GM21825 (cell line): ENCODE data around the gene MGME1.

Experiments
- ATAC-seq: cut with Tn5 transposase; IDR thresholded peaks from one replicate; pipeline ENCODE4 v1.9.1; 2021; ENCODE audit warnings: mild to moderate bottlenecking, moderate library complexity; ENCODE audit not compliant: unreplicated experiment

The MGME1 gene

DNA sequence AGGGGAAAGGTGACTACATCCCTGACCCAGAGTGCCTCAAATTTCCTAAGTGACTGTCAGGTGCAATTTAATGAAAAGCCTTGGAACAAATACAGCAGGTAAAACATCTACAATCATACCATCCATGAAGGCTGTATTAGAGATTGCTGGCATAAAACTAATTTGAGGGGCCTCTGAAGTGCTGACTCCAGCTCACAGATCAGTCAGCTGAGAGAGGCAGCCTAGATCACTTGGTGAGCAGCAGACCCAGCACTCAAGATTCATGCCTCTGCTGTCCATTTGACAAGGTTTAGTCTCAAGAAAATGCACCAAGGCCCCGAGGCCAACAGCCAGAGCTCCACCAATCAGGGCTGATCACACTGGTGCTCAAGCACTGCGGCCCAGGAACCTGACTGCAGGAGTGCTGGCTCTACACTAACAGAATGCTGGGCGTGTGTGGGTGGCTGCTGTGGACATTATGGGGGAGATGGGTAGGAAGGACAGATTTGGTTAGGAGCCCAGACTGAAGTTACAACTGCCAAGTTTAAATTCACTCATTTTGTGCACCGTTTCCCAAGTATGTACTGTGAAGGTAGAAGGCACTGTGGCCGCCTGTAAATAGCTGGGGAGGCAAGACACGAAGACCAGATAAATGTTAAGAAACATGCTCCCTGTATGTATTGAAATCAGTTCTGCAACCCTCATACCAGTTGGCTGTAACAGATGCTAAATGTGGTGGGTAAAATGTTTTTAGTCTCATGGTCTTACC, 28.4 kb upstream of the MGME1 start:
- ATAC-seq = no peak

DNA sequence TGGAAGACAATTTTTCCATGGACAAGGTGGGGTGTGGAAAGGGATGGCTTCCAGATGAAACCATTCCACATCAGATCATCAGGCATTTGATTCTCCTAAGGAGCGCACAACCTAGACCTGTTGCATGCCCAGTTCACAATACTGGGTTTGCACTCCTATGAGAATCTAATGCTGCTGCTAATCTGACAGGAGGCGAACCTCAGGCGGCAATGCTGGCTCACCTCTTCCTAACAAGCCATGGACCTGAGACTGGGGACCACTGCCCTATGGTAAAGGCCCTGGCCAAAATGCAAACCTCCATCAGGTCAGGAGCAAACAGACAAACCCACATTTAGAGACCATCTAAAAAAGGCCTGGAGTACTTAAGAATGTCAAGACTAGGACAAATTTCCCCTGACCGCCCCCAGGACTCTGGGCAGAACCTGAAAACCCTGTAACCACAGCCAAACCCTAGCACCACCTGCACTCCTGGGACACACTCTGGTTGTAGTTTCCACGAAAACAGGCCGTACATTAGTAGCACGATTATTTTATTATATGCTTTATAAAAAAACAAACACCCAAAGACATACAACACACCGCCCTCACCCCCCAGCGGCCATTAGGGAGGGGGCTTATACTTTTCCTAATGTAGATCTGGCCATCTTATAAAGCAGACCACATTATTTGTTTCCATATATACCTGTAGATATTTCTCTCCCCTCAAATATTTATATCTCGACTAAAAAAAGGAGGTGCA, 27.6 kb upstream of the MGME1 start:
- no peak for ATAC-seq

DNA sequence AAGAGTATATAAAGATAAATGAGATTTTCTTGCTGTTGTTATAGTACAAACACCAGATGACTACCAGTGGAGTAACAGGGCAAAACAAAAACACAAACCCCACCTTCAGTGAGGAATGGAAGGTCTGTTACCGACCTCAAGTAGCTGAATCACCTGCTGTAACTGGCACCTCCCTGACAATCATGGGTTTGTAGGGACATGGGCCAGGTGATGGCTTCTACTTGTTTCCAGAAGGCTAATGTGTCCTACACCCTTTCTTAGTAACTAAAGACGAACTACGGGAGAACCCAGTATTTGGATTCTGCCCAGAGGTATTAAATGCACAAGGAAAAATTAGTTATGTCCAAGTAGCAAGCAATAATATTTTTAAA, 27.0 kb upstream of the MGME1 start:
- no peak for ATAC-seq

DNA sequence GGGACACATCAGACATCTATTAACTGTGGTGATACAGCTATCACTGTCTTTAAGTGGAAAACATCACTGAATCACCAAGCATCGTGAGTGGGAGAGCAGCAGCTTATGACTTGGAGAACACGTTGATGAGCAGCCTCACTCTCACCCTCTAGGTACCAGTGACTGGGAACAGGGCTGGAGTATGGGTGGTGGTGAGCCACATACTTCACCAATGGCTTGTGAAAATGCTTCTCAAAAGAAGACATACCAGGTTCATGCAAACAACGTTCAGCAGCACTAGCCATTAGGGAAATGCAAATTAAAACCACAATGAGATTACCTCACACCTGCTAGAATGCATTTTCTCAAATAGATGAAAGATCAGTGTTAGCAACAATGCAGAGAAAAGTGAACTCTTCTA, 25.5 kb upstream of the MGME1 start:
- ATAC-seq = peak; percentile 56

DNA sequence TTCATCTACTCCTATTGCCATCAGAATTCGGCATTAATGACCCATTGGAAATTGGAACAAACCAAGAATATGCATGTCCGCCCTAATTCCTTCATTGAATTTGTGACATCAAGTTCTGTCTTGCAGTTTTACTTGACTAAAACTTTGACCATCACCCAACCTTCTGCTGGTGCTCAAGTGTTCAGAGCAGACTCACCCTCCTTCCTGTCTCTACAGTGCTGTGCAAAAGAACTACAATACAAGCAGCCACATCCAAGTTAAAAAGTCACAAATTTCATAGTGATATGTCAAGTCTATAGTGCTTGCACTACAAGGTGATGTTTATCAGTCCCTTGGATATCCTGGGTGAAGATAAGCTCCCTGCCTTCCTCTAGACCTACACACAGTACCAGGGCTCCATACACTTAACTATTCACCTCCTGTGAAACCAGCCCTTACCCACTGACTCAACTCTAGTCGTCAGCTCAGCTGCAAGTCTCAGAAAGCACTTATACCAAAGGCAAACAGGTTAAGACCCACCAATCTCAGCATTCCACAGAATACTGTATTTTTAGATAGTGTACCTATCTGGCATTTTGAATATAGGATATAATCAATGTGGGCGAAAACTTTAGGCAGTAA, 23.9 kb upstream of the MGME1 start:
- no peak for ATAC-seq

DNA sequence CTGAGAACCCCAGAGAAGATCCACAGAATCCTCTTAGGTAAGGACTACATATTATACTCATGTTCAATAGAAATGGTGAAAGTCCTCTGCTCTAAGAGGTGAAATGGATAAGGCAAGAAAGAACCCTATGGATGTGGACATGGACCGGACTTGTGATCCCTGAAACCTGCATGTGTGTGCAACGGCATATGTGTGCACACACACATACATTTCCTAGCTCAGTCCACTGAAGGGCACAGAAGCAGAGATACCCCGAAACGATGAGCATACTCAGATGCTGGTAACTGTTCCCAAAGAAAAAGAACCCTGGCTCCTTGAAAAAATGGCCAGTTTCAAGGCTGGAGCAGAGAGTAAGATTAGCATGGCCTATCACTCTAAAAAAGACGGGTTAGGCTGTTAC, 22.8 kb upstream of the MGME1 start:
- no peak for ATAC-seq

DNA sequence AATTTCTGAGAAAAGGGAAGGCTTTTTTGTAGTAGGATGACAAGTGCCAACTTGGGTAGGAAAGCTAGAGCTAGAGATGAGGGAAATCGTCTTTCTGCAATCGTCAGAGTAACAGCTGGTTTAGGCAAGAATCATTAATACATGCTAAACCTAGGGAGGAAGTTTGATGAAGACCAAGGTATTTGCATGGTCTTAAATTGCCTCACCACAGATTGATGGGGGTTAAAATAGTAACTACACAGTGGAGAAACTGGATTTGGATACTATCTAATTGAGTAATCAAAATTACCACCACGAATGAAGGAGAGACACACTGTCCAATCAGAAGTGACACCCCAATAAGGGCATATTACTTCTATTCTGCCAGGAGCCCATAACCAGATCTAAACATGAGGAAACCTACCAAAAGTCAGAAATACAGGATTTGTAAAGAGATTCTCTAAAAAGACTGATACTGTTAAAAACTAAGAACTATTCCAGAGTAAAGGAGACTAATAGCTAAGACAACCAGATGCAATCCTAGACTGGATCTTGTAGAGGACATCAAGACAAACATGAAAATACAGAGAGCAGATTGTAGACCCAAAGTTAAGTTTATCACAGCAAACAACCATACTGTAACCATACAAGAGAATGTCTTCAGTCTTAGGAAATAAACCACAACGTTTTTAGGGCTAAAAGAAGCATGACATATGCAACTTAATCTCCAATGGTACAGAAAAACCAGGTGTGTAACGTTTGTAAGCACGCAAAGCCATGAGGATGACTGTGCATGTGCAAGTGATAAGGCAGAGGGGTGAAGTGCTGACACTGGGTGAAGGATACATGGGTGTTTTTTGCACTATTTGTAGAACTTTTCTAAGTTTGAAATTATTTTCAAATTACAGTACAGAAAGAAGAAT, 22.0 kb upstream of the MGME1 start:
- ATAC-seq = no peak

DNA sequence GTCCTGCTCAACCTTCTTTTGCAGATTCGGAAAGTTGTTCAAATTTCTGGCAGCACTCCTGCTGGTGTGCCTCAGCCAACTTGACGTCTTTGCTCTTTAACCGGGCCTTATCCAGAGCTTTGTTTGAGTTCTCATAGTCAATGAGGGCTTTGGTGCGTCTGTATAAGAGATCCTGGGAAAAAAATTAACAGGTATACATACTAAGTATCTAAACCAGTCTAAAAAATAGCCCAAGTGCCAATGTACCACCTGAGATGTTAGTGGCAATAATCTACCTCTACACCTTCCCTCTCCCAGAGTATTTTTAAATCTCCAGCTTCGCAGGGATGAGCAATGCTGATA, 21.4 kb upstream of the MGME1 start:
- ATAC-seq = no peak

DNA sequence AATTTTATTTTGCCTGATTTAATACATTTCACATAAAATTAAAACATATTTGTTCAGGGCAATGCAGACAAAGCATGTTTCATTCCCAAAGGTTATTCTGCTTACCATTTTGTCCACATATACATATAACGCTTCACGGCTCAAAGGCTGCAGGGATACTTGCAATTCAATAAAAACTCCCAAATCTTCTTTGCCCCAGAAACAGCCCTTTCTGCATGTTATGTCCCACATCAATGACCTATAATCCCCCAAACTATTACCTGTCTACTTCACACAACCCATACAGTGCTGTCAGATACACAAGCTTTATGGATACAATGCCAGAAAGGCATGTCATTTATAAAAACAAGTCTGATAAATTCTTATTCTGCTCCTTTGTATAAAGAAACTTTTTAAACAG, 20.4 kb upstream of the MGME1 start:
- no peak for ATAC-seq

DNA sequence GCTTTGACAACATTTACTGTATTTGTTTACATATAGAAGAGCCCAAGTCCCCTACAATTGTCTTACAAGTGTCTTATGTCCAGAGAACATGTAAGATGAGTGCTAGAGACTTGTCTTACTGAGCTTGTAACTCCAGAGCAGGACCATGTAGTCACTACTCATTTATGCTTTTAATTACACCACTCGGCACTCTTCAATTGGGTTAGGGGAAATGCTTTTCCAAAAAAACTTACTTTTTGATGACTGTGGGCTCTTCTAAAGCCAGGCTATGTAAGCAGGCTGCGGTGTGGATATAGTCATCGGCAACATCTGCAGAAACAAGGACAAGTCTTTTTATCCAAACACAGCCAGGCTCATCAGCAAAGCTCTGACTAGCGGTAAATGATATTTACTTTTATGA, 18.9 kb upstream of the MGME1 start:
- no peak for ATAC-seq

DNA sequence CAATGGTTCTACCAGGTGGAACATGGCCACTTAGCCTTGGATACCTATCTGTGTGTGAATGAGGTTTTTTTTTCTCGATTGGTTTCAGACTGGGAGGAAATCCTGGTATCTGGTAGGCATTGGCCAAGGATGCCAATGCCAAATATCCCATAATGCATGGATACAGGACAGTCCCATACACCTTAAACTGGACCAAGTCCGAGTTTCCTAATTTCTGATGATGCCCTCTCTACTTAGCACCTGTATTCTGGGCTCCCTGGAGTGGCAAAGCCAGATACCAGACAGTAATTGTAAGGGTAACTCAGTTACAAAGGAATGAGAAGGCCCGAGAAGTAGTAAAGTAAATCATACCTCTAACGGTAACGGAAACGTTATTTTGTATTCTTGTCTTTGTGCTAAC, 18.1 kb upstream of the MGME1 start:
- ATAC-seq = no peak

DNA sequence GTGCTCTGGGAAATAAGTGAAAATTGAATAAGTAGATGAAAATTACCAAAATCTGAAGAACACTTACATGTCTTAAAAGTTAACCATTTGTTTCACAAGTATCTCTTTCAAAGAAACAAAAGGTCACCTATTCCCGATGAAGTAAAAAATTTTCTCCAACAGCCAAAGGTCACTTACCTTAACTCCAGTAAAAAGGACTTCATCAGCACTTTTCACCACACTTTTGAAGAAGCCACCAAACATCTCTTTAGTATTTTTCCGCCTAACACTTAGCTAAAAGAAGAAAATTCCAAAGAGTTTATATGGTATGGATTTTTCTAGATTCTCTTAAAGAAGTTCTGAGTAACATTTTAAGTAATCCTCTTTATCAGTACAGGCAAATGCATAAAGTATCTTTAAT, 17.5 kb upstream of the MGME1 start:
- no peak for ATAC-seq

DNA sequence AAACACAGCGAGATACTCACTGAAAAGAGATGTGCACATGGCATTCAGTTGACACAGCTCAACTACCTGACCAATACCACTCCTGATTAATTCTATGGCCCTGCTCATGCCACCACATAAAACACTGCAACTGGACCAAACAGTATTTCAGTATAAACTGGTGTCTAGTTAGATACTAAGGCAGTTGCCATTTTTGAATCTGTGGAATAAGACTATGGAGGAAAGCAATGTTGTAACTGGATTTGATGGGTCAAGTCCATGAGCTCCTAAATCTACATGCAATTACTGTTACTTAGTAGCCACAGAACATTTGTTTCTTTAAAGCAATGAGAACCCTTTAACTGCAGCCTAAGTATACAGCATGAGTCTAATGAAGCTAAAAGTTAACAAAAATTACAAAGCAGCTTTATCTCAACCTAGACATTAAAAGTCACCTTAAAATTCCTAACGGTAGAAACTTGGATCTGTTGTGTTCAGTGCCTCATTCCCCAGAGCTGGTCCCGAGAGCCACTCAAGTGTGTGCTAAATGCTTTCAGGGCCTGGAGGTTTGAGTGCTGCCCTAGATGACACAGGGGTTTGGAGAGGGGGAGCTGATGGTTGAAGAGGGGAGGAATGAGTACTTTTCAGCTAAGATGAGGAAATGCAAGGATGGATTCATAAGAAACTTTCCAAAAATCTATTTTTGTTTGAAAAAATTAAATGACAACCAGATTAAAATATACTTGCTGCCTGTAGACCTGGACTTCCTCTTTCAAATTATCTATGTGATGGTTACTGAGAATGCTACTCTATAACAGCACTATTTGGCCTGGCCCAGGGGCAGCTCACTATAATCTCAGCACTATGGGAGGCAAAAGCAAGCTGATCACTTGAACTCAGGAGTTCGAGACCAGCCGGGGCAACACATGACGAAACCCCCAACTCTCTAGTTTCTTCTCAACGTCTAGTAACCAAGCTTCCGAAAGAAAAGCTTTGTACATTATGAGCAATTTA, 15.8 kb upstream of the MGME1 start:
- no peak for ATAC-seq

DNA sequence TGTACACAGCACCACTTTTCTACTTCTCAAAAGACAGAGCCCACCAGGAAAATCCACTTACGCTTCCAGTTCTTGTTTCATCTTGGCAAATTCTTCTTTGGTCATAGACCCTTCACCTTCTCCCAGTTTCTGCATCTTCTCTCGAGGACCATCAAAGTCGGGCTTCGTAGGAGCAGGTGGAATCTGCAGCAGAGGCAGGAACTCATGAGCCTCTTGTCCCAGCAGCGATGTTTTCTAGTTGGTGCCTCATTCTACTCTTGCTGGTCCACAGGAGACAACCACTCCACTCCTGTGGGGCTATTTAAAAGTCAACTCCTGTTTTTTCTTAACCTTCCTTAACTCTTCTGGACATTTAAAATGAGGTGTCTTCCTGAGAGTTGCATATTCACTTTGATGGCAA, 14.9 kb upstream of the MGME1 start:
- ATAC-seq = no peak

DNA sequence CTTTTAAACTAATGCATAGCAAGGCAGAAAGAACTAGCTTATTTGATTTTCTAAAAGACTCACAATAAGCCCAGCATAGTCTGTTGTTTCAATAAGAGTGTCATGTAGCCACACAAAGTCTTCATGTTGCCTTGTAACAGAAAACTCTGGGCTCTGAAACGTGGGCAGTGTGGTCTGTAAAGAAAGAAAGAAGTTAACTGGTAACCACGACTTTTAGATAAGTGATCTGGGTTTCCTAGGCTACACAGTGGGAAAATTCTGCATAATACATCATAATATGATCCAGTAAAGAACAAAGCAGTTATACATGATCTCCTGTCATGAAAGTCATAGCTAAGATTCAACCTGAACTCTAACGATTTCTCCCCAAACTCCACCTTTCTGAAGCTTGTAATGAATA, 13.5 kb upstream of the MGME1 start:
- no peak for ATAC-seq

DNA sequence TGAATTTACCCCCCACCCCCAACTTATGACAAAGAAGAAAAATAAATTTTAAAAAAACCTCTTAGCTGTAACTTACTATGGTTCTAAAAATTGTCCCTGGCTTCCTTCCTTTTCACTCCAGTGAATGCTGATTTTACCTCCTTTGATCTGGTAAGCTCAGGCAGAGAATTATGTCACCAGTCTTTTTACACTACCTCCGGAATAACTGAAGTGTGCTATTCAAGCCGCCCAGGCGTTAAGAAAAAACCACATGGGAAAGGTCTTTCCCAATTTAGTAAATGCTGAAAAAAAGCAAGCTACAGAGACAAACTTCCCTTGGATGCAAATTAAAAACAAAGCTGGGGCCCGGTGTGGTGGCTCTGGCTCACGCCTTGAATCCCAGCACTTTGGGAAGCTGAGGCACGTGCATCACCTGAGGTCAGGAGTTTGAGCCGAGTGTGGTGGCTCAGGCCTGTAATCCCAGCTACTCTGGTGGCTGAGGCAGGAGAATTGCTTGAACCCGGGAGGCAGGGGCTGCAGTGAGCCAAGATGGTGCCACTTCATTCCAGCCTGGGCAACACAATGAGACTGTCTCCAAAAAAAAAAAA, 12.6 kb upstream of the MGME1 start:
- no peak for ATAC-seq

DNA sequence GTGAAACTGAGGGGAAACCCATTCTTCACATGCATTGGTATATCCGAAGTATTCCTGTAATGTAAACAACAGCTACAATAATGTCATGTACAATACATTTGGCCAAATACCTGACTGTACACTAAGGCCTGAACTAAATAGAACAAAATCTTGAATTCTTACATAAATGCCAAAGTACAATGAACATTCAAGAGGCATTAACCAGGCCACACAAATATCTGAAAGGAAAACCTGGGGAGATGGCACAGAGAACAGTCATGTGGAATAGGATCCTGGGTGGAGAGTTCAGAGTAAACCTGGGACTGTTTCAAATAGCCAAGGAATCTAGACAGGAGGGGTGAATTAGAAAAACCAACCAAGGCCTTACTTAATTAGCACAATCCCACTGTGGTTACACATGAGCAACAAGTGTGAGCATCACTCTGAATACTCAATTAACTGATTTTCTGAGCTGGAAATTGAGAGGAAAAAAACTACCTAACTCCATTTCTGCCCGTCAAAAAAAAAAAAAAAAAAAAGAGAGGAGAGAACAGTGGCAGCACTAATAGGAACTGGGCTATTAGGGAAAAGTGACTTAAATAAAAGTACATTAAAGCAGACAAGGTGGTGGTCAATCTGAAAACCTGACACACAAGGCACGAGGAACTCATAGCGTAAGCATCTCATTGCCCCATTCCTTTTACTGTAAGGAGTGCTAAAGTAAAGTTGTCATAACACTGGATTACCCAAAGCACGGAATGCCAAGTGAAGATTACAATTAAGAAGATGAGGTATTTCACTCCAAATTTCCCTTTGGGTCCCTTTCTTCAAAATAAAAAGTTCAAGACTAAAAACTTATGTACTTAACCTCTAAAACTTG, 11.1 kb upstream of the MGME1 start:
- ATAC-seq = no peak

DNA sequence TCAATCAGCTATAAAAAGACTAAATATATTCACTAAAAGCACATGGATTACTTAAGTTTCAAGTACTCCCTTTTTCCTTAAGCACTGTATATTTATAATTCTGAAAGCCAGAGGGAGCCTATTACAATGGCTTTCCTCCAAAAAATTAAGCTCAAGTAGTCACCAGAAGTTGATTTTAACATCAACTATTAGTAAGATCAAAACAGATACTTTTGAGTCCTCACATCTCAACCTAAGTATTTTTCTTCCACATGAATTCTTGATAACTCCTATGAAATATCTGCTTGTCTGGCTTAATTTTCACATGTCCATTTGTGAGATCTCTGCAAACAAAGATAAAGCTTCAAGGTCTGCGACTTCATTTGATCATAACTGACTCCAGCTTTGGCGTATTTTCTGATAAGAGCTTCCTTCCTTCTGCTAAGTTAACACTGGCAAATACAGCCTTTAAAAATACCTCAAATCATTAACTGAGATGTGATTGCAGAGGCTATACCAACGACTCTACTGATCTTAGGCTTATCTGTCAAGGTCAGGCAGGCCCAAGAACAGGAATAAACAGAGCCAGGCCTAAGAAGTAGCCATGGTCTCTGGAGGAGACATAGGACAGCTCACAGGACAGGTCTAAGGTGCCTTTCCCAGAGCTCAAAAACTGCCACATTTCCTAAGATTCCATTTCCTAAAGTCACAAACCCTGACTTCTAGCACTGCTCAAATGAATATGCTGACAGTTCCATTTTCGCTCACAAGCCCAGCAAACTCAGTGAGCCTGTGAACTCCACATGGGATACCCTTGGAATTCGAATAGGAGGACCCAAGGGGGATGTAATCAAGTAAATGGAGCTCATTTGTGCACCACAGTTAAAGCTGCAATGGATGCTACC, 10.2 kb upstream of the MGME1 start:
- no peak for ATAC-seq
